Kasumi-1 (cell line): ENCODE data around the gene CACNB3.

Source experiments
- DNase-seq, 2 experiments: peaks; one replicate each; lab custom pipeline; 2025; lab: John Stamatoyannopoulos, UW

Gene CACNB3

GRCh38 chr12:48817873-48818830, at the start of gene CACNB3:
Gene CACNB3 (plus strand): TSS chr12:48818496. CDS start chr12:48818930, 434 bp downstream.
- peak; percentile 60 to 62 for DNase-seq

GRCh38 chr12:48768736-48769135, 49.6 kb upstream of the CACNB3 start:
- no peak for DNase-seq

- no peak for DNase-seq
These were observed 47.5 kb upstream of the CACNB3 start for GRCh38 chr12:48770756-48771155.

GRCh38 chr12:48771588-48772112, 46.6 kb upstream of the CACNB3 start:
- DNase-seq: no peak

- DNase-seq: no peak
These were observed 44.6 kb upstream of the CACNB3 start for GRCh38 chr12:48773686-48774085.

GRCh38 chr12:48774516-48774915, 43.8 kb upstream of the CACNB3 start:
- no peak for DNase-seq

- DNase-seq: no peak
These were observed 43.0 kb upstream of the CACNB3 start for GRCh38 chr12:48775299-48775698.

- no peak for DNase-seq
These were observed 42.2 kb upstream of the CACNB3 start for GRCh38 chr12:48775991-48776649.

- DNase-seq: no peak
These were observed 41.3 kb upstream of the CACNB3 start for GRCh38 chr12:48776956-48777355.

- no peak for DNase-seq
These were observed 40.5 kb upstream of the CACNB3 start for GRCh38 chr12:48777501-48778400.

GRCh38 chr12:48779869-48780268, 38.4 kb upstream of the CACNB3 start:
- DNase-seq: peak; percentile 83 to 90

- no peak for DNase-seq
These were observed 37.8 kb upstream of the CACNB3 start for GRCh38 chr12:48780381-48781025.

- no peak for DNase-seq
These were observed 36.4 kb upstream of the CACNB3 start for GRCh38 chr12:48781750-48782456.

- no peak for DNase-seq
These were observed 35.6 kb upstream of the CACNB3 start for GRCh38 chr12:48782457-48783395.

GRCh38 chr12:48783432-48783831, 34.9 kb upstream of the CACNB3 start:
- DNase-seq: no peak

- DNase-seq: no peak
These were observed 31.4 kb upstream of the CACNB3 start for GRCh38 chr12:48786591-48787544.

GRCh38 chr12:48787791-48788523, 30.3 kb upstream of the CACNB3 start:
- no peak for DNase-seq

GRCh38 chr12:48788524-48788853, 29.8 kb upstream of the CACNB3 start:
- DNase-seq: no peak
